HG03558 (cell line): ENCODE results near the gene ARHGEF5.
"Not testable (repeated sequence)": the region's sequence is repeated elsewhere in the genome, so short reads cannot be mapped to it uniquely, and the experiment has no call there.

ENCODE experiments used
- ATAC-seq: cut with Tn5 transposase; IDR thresholded peaks from one replicate; pipeline ENCODE4 v1.9.1; 2021; ENCODE audit warnings: moderate number of reproducible peaks; ENCODE audit not compliant: unreplicated experiment; ENCODE audit errors: extremely low read depth

The ARHGEF5 gene

GRCh38 chr7:144418931-144419330 lies 63.7 kb downstream of the ARHGEF5 start:
- ATAC-seq, result not testable (repeated sequence)

- ATAC-seq, result not testable (repeated sequence)
These were observed 72.3 kb downstream of the ARHGEF5 start for GRCh38 chr7:144427539-144427938.

GRCh38 chr7:144428431-144428830 lies 73.2 kb downstream of the ARHGEF5 start:
- ATAC-seq, result no peak
